ENCODE measurements around the gene KRTAP4-9. TPM values are rescaled to one million over a fixed set of nuclear protein-coding genes. Genes with fewer than 3 reads are reported as not detected.
A peak's percentile ranks its signal among the peaks of the same experiment; 100 is the strongest.

Gene KRTAP4-9
- total and polyA plus RNA-seq, 2 of the 13 experiments (the other 11 are each of a cell fraction or from before 2014, with no cell fraction given): not detected

GRCh38 chr17:41140360-41141131 lies 35.4 kb downstream of the KRTAP4-9 start, which contains the start of gene KRTAP4-6:
KRTAP4-6 (minus strand) TSS chr17:41140544; CDS start chr17:41140487, 57 bp downstream.
- Histone ChIP-seq H3K9me3 (ENCODE audit: low read length) (peaks cover 43% of the 10 kb centered on the region), H4K20me1 (ENCODE audit: insufficient read depth, low read length) (no peaks in the 10 kb centered on the region), H3K4me2 (ENCODE audit: low read depth, low read length) (no peak within 1 kb of the TSS), H3K9ac (ENCODE audit: insufficient read depth, low read depth, low read length) (no peak within 1 kb of the TSS), H2AFZ (ENCODE audit: low read length) (no peak within 1 kb of the TSS), H3K27me3 (ENCODE audit: control insufficient read depth in 1 of 2, insufficient read depth in 2 of 2, low read length in 2 of 2) (no peaks in the 10 kb centered on the region), H3K27ac (ENCODE audit: extremely low read length, insufficient read depth, low read length) (no peak within 1 kb of the TSS), H3K36me3 (replicated peaks in 1 of 2; ENCODE audit: control insufficient read depth in 1 of 2, insufficient read depth in 2 of 2, low read length in 2 of 2) (no peaks in the 10 kb centered on the region), H3K79me2 (ENCODE audit: insufficient read depth, low read length) (no peaks in the 10 kb centered on the region), H3K4me1 (ENCODE audit: insufficient read depth, low read length) (no peaks in the 10 kb centered on the region), H3K4me3 (replicated peaks in 1 of 3; ENCODE audit: insufficient read depth in 1 of 3, low read depth in 2 of 3, low read length in 3 of 3) (no peak within 1 kb of the TSS)
- in situ Hi-C loops (cut with HindIII; ENCODE audit: extremely low pct_ligation_motif_present, low pct_unique_long_range_greater_than_20kb): no loop called here
- POLR2A ChIA-PET: no interaction called here
- FAIRE-seq (no peak), ATAC-seq (no peak), DNase-seq (ENCODE audit: low spot score) (peak; percentile 9)
- intact Hi-C loops (cut with micrococcal nuclease; ENCODE audit: unreplicated experiment): no loop called here
- TF ChIP-seq USF2 (IDR thresholded peaks at IDR 0.05; ENCODE audit: low read depth, low read length) (peak; percentile 66), USF2 (CRISPR knock-in tag; IDR thresholded peaks at IDR 0.05; ENCODE audit: borderline replicate concordance) (no peak), RAD51 (IDR thresholded peaks at IDR 0.05; ENCODE audit: borderline replicate concordance) (peak; percentile 68; the same call in 1 of the 2 replicates), ZFP1 (CRISPR knock-in tag; IDR thresholded peaks at IDR 0.05) (peak; percentile 97; the same call in 1 of the 2 replicates), MZF1 (CRISPR knock-in tag; IDR thresholded peaks at IDR 0.05; ENCODE audit: borderline replicate concordance) (no peak)
- CTCF ChIA-PET (ENCODE audit: low intra/inter-chr PET ratio, low total read pairs): no interaction called here
- no TSS peak for BruUV-seq (replicated peaks)
- WGBS (ENCODE audit: low lambda C conversion rate): 11% methylated on average over 6 of the region's 6 CpGs

GRCh38 chr17:41141361-41141760 lies 36.2 kb downstream of the KRTAP4-9 start:
- BruUV-seq (replicated peaks): no TSS peak
- ChIA-PET CTCF (ENCODE audit: low intra/inter-chr PET ratio, low total read pairs) (no interaction called here), POLR2A (no interaction called here)
- intact Hi-C loops (cut with micrococcal nuclease; ENCODE audit: unreplicated experiment) (no loop called here), in situ Hi-C loops (cut with HindIII; ENCODE audit: extremely low pct_ligation_motif_present, low pct_unique_long_range_greater_than_20kb) (no loop called here)
- ATAC-seq: no peak
- Histone ChIP-seq H3K36me3 (replicated peaks in 1 of 2; ENCODE audit: control insufficient read depth in 1 of 2, insufficient read depth in 2 of 2, low read length in 2 of 2) (no peaks in the 10 kb centered on the region), H3K4me3 (replicated peaks in 1 of 3; ENCODE audit: insufficient read depth in 1 of 3, low read depth in 2 of 3, low read length in 3 of 3) (no peak overlapping the region), H3K9me3 (ENCODE audit: low read length) (peaks cover 43% of the 10 kb centered on the region), H4K20me1 (ENCODE audit: insufficient read depth, low read length) (no peaks in the 10 kb centered on the region), H3K27me3 (ENCODE audit: control insufficient read depth in 1 of 2, insufficient read depth in 2 of 2, low read length in 2 of 2) (no peaks in the 10 kb centered on the region), H3K4me2 (ENCODE audit: low read depth, low read length) (no peak overlapping the region), H2AFZ (ENCODE audit: low read length) (no peak overlapping the region), H3K4me1 (ENCODE audit: insufficient read depth, low read length) (no peaks in the 10 kb centered on the region), H3K9ac (ENCODE audit: insufficient read depth, low read depth, low read length) (no peak overlapping the region), H3K79me2 (ENCODE audit: insufficient read depth, low read length) (no peaks in the 10 kb centered on the region), H3K27ac (ENCODE audit: extremely low read length, insufficient read depth, low read length) (no peak overlapping the region)
- no peak for TF ChIP-seq ZNF552 (CRISPR knock-in tag; IDR thresholded peaks at IDR 0.05; ENCODE audit: borderline replicate concordance)
- TF ChIP-seq ZNF333 (CRISPR knock-in tag; IDR thresholded peaks at IDR 0.05; ENCODE audit: borderline replicate concordance): no peak
- FAIRE-seq: no peak
- DNase-seq (ENCODE audit: low spot score): no peak

Measured in HepG2 (cell line).